GM19438 (cell line): ENCODE data around the gene FLOT1.

Experiments
- ATAC-seq: cut with Tn5 transposase; IDR thresholded peaks from one replicate; pipeline ENCODE4 v1.9.1; 2021; ENCODE audit warnings: low read depth; ENCODE audit not compliant: unreplicated experiment

FLOT1 gene, protein sequence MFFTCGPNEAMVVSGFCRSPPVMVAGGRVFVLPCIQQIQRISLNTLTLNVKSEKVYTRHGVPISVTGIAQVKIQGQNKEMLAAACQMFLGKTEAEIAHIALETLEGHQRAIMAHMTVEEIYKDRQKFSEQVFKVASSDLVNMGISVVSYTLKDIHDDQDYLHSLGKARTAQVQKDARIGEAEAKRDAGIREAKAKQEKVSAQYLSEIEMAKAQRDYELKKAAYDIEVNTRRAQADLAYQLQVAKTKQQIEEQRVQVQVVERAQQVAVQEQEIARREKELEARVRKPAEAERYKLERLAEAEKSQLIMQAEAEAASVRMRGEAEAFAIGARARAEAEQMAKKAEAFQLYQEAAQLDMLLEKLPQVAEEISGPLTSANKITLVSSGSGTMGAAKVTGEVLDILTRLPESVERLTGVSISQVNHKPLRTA

GRCh38 chr6:30742316-30743098 lies at the start of gene FLOT1:
TSS of gene FLOT1 (minus strand) at chr6:30742687. CDS start at chr6:30742189, 498 bp downstream.
- ATAC-seq: peak; percentile 73

- no peak for ATAC-seq
These were observed 48.4 kb upstream of the FLOT1 start for GRCh38 chr6:30790724-30791383.

- ATAC-seq: no peak
These were observed 47.1 kb upstream of the FLOT1 start for GRCh38 chr6:30789606-30790005.

- ATAC-seq: no peak
These were observed 45.5 kb upstream of the FLOT1 start for GRCh38 chr6:30787954-30788353.

GRCh38 chr6:30782425-30783014 lies 40.0 kb upstream of the FLOT1 start:
- no peak for ATAC-seq

DNA sequence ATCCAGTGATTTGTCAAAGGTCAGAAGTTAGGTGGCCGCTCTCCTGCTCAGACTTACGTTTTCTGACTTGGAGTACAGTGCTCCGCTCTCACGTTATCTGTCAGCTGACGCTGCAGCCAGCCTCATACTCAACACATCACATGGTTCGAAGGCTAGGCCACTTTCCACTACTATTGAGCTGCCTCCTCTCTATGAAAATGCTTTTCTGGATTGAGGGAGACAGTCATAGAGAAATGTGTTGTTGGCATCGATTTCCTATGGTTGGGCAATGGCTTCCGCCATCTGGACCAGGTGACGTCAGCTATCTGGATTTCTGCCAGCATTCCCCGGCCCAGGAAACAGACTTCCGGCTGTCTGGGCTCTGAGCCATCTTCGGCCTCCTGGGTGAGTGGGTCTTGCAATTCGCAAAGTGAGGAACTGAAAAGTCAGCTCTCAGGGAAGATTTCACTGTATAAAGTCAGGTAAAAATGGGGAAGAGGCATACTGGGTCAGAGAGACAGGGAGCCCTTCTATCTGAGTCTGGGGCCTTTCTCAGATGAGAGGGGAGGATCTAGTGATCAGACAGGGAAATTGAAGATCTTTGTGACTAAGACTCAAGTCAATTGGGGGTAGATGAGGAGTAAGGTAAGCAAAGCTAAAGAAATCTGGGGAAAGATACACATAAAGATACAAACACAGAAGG lies 39.4 kb upstream of the FLOT1 start:
- no peak for ATAC-seq

DNA sequence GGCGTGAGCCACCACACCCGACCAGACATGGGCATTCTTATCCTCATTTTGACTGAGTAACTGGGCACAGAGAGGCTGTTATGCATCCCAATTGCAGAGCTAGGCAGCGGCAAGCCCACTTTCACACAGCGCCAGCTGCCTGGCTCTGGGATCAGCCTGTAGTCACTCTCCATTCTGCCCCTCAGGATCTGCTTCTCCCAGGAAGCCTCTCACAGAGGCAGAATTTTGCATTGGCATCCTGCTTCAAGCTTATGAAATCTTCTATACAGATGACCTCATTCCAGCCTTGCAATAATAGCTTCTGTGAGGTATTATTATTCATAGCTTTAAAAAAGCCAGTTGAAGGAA lies 38.9 kb upstream of the FLOT1 start:
- ATAC-seq: no peak

DNA sequence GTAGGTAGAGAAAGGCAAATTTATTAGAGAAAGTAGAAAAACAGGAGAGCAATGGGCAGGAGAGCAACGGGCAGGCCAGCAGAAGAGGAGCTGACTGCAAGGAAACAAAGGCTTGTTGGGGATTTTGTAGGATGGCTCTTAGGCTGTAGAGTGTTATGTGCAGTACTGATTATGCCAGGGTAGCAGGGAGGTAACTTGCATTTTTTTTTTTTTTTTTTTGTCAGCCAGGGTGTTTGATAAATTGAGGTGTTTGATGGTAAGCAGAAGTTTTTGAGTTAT lies 38.1 kb upstream of the FLOT1 start:
- ATAC-seq: no peak

- no peak for ATAC-seq
These were observed 37.6 kb upstream of the FLOT1 start for GRCh38 chr6:30779850-30780641.

DNA sequence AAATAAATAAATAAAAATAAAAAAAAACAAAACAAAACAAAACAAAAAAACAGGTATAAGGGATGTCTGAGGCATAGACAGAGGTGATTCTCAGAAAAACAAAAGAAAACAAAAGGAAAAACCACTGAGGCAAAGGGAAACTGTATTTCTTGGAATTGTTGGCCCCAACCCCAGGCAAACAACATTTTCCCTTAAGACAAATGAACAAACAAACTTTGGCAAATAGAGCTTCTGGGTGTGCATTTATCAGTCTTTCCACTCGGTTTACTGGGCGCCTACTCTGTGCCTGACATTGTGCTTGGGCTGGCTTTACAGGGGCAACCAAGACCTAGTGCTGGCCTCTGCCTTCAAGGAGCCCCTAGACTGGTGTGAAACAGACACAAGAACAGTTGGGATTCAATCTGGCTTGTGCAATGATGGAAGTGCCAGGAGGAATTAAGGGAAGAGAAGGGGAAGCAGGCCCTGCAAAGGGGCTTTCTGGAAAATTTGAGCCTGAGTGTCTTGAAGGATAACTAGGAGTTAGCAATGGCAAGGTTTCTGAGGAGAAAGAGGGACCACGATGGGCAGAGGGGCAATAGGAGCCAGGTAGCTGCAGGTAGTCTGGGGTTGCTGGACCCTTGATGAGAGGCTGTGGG lies 35.6 kb upstream of the FLOT1 start:
- no peak for ATAC-seq

- ATAC-seq: no peak
These were observed 34.6 kb upstream of the FLOT1 start for GRCh38 chr6:30777155-30777485.

GRCh38 chr6:30776390-30777154 lies 34.1 kb upstream of the FLOT1 start:
- no peak for ATAC-seq

- ATAC-seq: no peak
These were observed 32.6 kb upstream of the FLOT1 start for GRCh38 chr6:30775104-30775503.

DNA sequence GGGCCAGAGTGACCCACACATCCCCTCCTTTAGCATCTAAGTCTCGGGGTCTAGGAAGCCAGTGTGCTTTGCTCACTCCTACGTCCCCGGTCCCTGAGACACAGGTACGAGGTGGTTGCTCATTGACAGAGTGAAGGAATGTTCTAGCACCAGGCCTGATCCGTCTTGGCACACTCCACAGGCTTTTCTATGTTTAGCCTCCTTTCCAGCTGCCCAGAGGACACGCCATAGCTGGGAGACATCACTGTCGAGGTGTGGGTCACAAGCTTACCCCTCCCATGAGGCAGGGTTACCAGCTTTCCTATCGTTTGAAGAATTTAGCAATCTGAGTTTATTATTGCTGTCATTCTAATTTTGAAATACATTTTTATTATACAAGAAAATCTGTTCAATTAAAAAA lies 32.2 kb upstream of the FLOT1 start:
- no peak for ATAC-seq

- ATAC-seq: no peak
These were observed 28.1 kb upstream of the FLOT1 start for GRCh38 chr6:30770592-30770991.

DNA sequence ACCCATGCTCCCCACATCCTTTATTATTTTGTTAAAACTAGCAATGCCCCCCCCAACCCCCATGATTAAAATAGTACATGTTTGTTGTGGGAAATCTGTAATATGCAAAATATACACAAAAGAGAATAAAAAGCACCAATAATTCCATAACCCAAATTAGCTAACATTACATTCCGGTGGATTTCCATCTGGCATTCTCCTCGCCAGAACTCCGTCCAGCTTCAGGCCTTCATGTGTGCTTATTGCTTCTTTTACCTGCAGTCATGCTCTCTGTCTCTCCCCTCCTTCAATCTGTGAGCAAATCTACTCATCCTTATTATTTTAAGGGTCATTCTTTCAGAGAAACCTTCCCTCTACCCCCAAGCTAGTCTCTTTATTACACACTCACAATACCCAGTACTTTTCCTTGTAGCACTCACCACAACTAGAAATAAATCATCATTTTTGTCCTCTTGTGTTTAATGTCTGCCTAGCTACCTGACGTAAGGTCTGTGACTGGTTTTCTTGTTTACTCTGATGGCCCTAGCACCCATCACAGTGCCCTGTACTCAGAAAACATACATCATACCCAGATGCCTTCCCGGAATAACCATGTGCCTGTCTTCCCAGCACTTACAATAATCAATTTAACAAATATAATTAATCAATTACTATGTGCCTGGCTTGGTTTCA lies 27.5 kb upstream of the FLOT1 start:
- no peak for ATAC-seq

- no peak for ATAC-seq
These were observed 26.8 kb upstream of the FLOT1 start for GRCh38 chr6:30769088-30769852.
